Epithelial cell of proximal tubule (primary cell): ENCODE data around the gene AMBRA1. TPM values are rescaled to one million over a fixed set of nuclear protein-coding genes. Genes with fewer than 3 reads are reported as not detected.
A peak's percentile ranks its signal among the peaks of the same experiment; 100 is the strongest.

ENCODE experiments used
- DNase-seq: peaks from one replicate; pipeline ENCODE4 v3.0.0-alpha.2; 2011; ENCODE audit warnings: low read depth
- H3K4me3 ChIP-seq: 2 replicates; pipeline ENCODE4 v1.5.1; 2011; ENCODE audit warnings: low read depth, mild to moderate bottlenecking, low read length
- total RNA-seq: library from RNA; depleted of rRNA; stranded (reverse); fragments of >200 nt; gene quantifications from 2 replicates; pipeline ENCODE4 v1.2.3, GENCODE V29; 2015
- TF ChIP-seq, protein P1 (sequence below): conservative IDR thresholded peaks from 2 replicates; pipeline ENCODE4 v1.5.1; 2012; ENCODE audit warnings: low read depth, mild to moderate bottlenecking, low read length

AMBRA1 gene
- total RNA-seq, 1 donor from 2014 or later, result 21.0 TPM

- no peak for DNase-seq
- H3K4me3 ChIP-seq, result peak overlapping the region; percentile 48
- TF ChIP-seq, protein P1, sequence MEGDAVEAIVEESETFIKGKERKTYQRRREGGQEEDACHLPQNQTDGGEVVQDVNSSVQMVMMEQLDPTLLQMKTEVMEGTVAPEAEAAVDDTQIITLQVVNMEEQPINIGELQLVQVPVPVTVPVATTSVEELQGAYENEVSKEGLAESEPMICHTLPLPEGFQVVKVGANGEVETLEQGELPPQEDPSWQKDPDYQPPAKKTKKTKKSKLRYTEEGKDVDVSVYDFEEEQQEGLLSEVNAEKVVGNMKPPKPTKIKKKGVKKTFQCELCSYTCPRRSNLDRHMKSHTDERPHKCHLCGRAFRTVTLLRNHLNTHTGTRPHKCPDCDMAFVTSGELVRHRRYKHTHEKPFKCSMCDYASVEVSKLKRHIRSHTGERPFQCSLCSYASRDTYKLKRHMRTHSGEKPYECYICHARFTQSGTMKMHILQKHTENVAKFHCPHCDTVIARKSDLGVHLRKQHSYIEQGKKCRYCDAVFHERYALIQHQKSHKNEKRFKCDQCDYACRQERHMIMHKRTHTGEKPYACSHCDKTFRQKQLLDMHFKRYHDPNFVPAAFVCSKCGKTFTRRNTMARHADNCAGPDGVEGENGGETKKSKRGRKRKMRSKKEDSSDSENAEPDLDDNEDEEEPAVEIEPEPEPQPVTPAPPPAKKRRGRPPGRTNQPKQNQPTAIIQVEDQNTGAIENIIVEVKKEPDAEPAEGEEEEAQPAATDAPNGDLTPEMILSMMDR, result no peak
These were observed 201.2 kb downstream of the AMBRA1 start for GRCh38 chr11:46392421-46393230.

GRCh38 chr11:46391578-46392420 is 202.0 kb downstream of the AMBRA1 start, which contains the start of gene CHRM4:
CHRM4 (minus strand) TSS chr11:46391776; CDS start chr11:46386557, 5,219 bp downstream.
- DNase-seq, result no peak
- TF ChIP-seq, protein P1, result peak; percentile 31
- peak within 1 kb of the TSS; percentile 48 for H3K4me3 ChIP-seq

DNA sequence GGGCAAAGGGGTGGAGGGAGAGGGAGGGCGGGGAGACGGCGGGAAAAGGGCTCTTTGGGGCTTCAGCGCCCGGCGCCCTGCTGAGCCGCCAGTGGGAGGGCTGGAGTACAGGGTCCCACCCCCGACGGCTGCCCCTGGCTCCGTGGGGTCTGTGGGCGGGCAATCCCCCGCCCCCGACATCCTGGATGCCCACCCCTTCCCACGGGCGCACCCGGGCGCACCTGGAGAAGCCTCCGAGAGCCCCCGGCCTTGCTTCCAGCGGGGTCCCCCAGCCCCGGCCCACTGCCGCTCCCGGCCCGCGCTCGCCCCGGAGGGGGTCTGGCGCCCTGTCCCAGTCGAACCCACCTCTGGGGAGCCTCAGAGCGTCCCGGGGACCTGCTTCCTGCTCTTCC is 202.6 kb downstream of the AMBRA1 start:
- peak overlapping the region; percentile 5 for H3K4me3 ChIP-seq
- DNase-seq, result no peak
- TF ChIP-seq, protein P1, result no peak

DNA sequence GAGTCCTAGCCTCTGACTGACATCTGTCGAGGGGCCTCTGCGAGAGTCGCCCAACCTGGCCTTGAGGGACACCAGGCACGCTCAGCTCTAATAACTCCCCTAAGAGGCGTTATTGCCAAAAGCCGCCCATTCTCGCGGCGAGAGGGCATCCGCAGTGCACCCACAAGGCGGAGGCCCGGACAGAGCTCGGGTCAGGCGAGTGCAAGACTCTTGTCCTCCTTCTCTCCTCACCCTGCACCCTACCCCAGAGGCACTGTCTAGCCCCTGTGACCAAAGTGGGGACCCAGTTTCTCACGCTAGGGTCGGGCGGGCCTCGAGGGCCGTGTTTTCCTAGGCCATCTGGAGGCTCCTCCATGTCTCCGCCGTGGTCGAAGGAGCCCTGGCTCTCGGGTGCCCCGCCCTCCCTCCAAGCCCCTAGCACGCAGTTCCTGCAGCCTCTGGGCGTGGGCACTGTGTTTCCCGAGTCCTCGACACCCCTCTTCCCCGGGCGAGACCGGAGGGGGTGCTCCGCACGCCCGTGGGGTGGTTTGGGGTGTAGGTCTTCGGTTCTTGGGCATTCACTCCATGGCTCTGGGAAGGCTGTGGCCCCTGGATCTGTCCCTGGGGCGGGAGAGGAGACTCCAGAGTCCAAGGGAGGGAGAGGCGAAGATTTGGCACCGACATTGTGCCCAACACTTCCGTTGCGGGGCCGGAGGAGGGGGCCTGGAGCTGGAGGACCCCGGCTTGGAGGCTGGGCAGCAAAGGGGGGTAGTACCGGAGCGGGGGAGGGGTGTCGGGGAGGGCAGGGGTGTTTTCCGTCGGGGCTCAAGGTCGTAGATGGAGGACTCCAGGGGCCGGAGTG is 203.3 kb downstream of the AMBRA1 start:
- H3K4me3 ChIP-seq, result peak overlapping the region; percentile 55
- DNase-seq, result no peak
- TF ChIP-seq, protein P1, result no peak

DNA sequence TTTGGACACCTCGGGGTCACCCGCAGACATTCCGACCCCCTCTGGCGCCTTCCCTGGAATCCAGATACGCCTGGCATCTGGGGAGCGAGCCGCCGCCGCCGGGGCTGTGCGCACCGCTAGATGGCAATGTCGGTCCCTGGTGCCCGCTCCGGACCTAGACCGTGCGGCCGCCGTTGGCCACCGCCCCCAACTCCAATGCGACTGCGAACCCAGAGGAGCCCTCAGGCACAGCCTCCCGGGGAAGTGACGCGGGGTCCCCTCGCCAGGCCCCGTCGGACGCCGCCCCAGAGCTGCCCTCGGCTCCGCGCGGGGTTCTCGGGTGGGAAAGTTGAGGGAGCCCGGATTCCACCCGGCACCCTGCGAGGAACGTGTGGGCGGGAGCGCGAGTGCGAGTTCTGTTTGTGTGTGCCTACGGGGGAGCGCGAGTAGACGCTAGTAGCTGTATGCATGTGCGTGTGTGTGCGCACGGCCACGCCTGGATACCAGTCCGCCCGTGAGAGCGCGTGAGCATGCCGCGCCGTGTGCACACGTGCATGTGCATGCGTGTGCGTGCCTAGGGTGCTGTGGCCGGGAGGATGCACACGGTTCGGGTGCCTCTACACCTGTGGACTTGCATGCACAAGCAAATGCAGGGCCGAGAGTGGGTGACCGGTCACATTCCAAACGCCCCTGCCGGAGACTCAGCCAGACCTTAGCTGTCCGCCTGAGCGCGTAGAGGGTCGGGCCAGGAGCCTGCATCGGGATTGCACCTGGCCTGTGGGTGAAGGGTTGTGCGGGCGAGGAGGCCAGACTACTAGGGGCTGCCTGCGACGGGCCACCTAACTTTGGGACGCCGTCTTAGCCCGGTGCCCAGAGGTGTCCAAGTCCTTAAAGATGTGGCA is 204.1 kb downstream of the AMBRA1 start:
- peak overlapping the region; percentile 55 for H3K4me3 ChIP-seq
- TF ChIP-seq, protein P1, result peak; percentile 65
- no peak for DNase-seq
